Keratinocyte (primary cell): ENCODE measurements around the gene AHCY.

Experiments used
- CTCF ChIP-seq, 3 experiments: IDR thresholded peaks in 1 of 3; conservative IDR thresholded peaks in 1 of 3; optimal IDR thresholded peaks in 1 of 3; 2 replicates in 2 of 3; 3 replicates in 1 of 3; pipeline versions ENCODE3 to v1.5.1; 2011; ENCODE audit warnings: low read length in 3 of 3, mild to moderate bottlenecking in 3 of 3, moderate library complexity in 2 of 3, control low read depth in 1 of 3, inconsistent platforms in 1 of 3; ENCODE audit not compliant: insufficient read depth in 2 of 3; ENCODE audit errors: extremely low read depth in 1 of 3
- EZH2 ChIP-seq: IDR thresholded peaks from one replicate; pipeline ENCODE4 v1.6.1; 2012; ENCODE audit warnings: inconsistent platforms, mild to moderate bottlenecking, low read length, moderate library complexity

- TF ChIP-seq CTCF (optimal IDR thresholded peaks at IDR 0.05 in 1 of 3, IDR thresholded peaks at IDR 0.05 in 1 of 3, conservative IDR thresholded peaks at IDR 0.05 in 1 of 3; ENCODE audit: extremely low read depth in 1 of 3, insufficient read depth in 2 of 3, low read length in 3 of 3) (peak in 1 of 3 experiments; percentile 5), EZH2 (no peak)
Observed at GRCh38 chr20:34268851-34269636, 34.1 kb downstream of the AHCY start.
